BLaER1 (cell line): ENCODE results near the gene NSG2.

Experiments
- H3K27ac ChIP-seq: shearing (Covaris generic); formaldehyde crosslinking; 2 replicates; pipeline ENCODE4 v1.8.1; 2022
- H3K27me3 ChIP-seq: shearing (Covaris generic); formaldehyde crosslinking; 2 replicates; pipeline ENCODE4 v1.8.1; 2022
- H3K36me3 ChIP-seq: shearing (Covaris generic); formaldehyde crosslinking; 2 replicates; pipeline ENCODE4 v1.8.1; 2022
- H3K4me1 ChIP-seq: shearing (Covaris generic); formaldehyde crosslinking; 2 replicates; pipeline ENCODE4 v1.8.1; 2022
- H3K4me2 ChIP-seq: shearing (Covaris generic); formaldehyde crosslinking; 2 replicates; pipeline ENCODE4 v1.8.1; 2022
- H3K4me3 ChIP-seq: shearing (Covaris generic); formaldehyde crosslinking; 2 replicates; pipeline ENCODE4 v1.8.1; 2022
- H3K9ac ChIP-seq: shearing (Covaris generic); formaldehyde crosslinking; 2 replicates; pipeline ENCODE4 v1.8.1; 2022
- H3K9me3 ChIP-seq: shearing (Covaris generic); formaldehyde crosslinking; 2 replicates; pipeline ENCODE4 v1.8.1; 2022
- H4K20me1 ChIP-seq: shearing (Covaris generic); formaldehyde crosslinking; 2 replicates; pipeline ENCODE4 v1.8.1; 2022
- Cebpa-rat ChIP-seq: shearing (Covaris generic); IDR thresholded peaks from 2 replicates; pipeline ENCODE4 v1.8.1; 2022

Gene NSG2

DNA sequence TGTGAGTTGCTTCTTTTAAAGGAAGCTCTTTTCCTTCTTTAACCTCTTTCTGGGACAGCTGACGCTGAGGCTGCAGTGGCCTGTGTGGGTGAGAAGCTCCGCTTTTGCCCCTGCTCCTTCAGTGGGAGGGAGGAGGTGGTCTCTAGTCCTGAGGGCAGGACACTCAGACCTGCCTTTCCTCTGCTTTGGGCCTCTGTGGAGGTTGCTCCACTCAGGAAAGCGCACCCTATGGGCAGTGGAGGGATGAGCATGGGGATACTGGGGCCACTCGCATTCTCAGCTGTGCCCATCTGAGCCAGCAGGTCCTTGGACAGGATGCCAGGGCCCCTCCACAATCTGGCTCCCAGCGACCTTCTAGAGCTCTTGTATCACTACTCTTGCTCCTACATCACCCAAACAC, 111.5 kb downstream of the NSG2 start:
- Histone ChIP-seq H3K4me1 (no peaks in the 10 kb centered on the region), H3K9ac (no peak overlapping the region), H3K4me2 (no peak overlapping the region), H3K27me3 (no peaks in the 10 kb centered on the region), H3K36me3 (no peaks in the 10 kb centered on the region), H4K20me1 (no peaks in the 10 kb centered on the region), H3K27ac (no peak overlapping the region), H3K9me3 (peaks cover 10% of the 10 kb centered on the region), H3K4me3 (no peak overlapping the region)
- no peak for TF ChIP-seq Cebpa-rat
